ENCODE measurements around the gene AFP. TPM values are rescaled to one million over a fixed set of nuclear protein-coding genes. Genes with fewer than 3 reads are reported as not detected.

The AFP gene
- total and polyA plus RNA-seq, 2 of the 13 experiments (the other 11 are each of a cell fraction or from before 2014, with no cell fraction given) = 9,434 to 13,105 TPM

GRCh38 chr4:73429826-73430587 is 6.0 kb upstream of the AFP start (continued):
- no peak for TF ChIP-seq CBX5 (CRISPR knock-in tag; IDR thresholded peaks at IDR 0.05; ENCODE audit: borderline replicate concordance)
- no peak for TF ChIP-seq ZNF256 (CRISPR knock-in tag; conservative IDR thresholded peaks at IDR 0.05)
- no peak for TF ChIP-seq ZNF75D (CRISPR knock-in tag; IDR thresholded peaks at IDR 0.05; ENCODE audit: borderline replicate concordance)
- TF ChIP-seq ZNF816 (CRISPR knock-in tag; IDR thresholded peaks at IDR 0.05; ENCODE audit: borderline replicate concordance) = no peak
- TF ChIP-seq, protein P1, sequence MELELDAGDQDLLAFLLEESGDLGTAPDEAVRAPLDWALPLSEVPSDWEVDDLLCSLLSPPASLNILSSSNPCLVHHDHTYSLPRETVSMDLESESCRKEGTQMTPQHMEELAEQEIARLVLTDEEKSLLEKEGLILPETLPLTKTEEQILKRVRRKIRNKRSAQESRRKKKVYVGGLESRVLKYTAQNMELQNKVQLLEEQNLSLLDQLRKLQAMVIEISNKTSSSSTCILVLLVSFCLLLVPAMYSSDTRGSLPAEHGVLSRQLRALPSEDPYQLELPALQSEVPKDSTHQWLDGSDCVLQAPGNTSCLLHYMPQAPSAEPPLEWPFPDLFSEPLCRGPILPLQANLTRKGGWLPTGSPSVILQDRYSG (CRISPR knock-in tag; IDR thresholded peaks at IDR 0.05) = no peak
- TF ChIP-seq, protein P2, sequence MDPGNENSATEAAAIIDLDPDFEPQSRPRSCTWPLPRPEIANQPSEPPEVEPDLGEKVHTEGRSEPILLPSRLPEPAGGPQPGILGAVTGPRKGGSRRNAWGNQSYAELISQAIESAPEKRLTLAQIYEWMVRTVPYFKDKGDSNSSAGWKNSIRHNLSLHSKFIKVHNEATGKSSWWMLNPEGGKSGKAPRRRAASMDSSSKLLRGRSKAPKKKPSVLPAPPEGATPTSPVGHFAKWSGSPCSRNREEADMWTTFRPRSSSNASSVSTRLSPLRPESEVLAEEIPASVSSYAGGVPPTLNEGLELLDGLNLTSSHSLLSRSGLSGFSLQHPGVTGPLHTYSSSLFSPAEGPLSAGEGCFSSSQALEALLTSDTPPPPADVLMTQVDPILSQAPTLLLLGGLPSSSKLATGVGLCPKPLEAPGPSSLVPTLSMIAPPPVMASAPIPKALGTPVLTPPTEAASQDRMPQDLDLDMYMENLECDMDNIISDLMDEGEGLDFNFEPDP (CRISPR knock-in tag; conservative IDR thresholded peaks at IDR 0.05) = no peak
- no peak for TF ChIP-seq FOXP1 (IDR thresholded peaks at IDR 0.05)
- peak; percentile 78 for TF ChIP-seq FOXP1 (CRISPR knock-in tag; IDR thresholded peaks at IDR 0.05)
- TF ChIP-seq SIX1 (CRISPR knock-in tag; IDR thresholded peaks at IDR 0.05; ENCODE audit: borderline replicate concordance) = peak; percentile 35; the same call in 1 of the 2 replicates
- no peak for TF ChIP-seq MEIS1 (CRISPR knock-in tag; IDR thresholded peaks at IDR 0.05; ENCODE audit: borderline replicate concordance)
- TF ChIP-seq KMT2A (CRISPR knock-in tag; IDR thresholded peaks at IDR 0.05) = no peak
- no peak for TF ChIP-seq TCF12 (IDR thresholded peaks at IDR 0.05)
- no peak for TF ChIP-seq TCF12 (CRISPR knock-in tag; IDR thresholded peaks at IDR 0.05)
- TF ChIP-seq NCOR1 (IDR thresholded peaks at IDR 0.05; ENCODE audit: borderline replicate concordance, low read length) = peak; percentile 67; the same call in 1 of the 2 replicates
- TF ChIP-seq, protein P3, sequence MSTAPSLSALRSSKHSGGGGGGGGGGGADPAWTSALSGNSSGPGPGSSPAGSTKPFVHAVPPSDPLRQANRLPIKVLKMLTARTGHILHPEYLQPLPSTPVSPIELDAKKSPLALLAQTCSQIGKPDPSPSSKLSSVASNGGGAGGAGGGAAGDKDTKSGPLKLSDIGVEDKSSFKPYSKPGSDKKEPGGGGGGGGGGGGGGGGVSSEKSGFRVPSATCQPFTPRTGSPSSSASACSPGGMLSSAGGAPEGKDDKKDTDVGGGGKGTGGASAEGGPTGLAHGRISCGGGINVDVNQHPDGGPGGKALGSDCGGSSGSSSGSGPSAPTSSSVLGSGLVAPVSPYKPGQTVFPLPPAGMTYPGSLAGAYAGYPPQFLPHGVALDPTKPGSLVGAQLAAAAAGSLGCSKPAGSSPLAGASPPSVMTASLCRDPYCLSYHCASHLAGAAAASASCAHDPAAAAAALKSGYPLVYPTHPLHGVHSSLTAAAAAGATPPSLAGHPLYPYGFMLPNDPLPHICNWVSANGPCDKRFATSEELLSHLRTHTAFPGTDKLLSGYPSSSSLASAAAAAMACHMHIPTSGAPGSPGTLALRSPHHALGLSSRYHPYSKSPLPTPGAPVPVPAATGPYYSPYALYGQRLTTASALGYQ (CRISPR knock-in tag; IDR thresholded peaks at IDR 0.05) = 0 out of 2 replicates have a peak, but pooled peaks have one; percentile 70
- TF ChIP-seq GLI4 (CRISPR knock-in tag; IDR thresholded peaks at IDR 0.05; ENCODE audit: borderline replicate concordance) = no peak
- TF ChIP-seq BCL6 (CRISPR knock-in tag; IDR thresholded peaks at IDR 0.05) = peak; percentile 83
- no peak for TF ChIP-seq RAD21 (CRISPR knock-in tag; IDR thresholded peaks at IDR 0.05)
- peak; percentile 90 for TF ChIP-seq RXRB (CRISPR knock-in tag; IDR thresholded peaks at IDR 0.05; ENCODE audit: borderline replicate concordance)
- no peak for TF ChIP-seq EEA1 (CRISPR knock-in tag; IDR thresholded peaks at IDR 0.05; ENCODE audit: borderline replicate concordance)
- TF ChIP-seq, protein P4, sequence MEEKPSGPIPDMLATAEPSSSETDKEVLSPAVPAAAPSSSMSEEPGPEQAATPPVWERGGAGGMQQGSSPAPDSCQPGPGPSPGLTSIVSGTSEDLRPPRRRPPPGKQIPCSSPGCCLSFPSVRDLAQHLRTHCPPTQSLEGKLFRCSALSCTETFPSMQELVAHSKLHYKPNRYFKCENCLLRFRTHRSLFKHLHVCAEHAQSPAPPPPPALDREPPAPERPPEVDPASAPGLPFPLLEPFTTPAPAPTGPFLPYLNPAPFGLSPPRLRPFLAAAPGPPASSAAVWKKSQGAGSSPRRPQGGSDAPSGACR (CRISPR knock-in tag; IDR thresholded peaks at IDR 0.05) = no peak
- TF ChIP-seq ZNF562 (CRISPR knock-in tag; IDR thresholded peaks at IDR 0.05; ENCODE audit: borderline replicate concordance) = no peak
- no peak for TF ChIP-seq ZNF441 (CRISPR knock-in tag; IDR thresholded peaks at IDR 0.05; ENCODE audit: borderline replicate concordance)
- no peak for TF ChIP-seq PHF5A (CRISPR knock-in tag; IDR thresholded peaks at IDR 0.05; ENCODE audit: low read depth, unreplicated experiment)
